ENCODE measurements around the gene A2M. TPM values are rescaled to one million over a fixed set of nuclear protein-coding genes. Genes with fewer than 3 reads are reported as not detected.

The A2M gene
- total and polyA plus RNA-seq, 9 donors, result 50.5 to 926 (median 222) TPM

DNA sequence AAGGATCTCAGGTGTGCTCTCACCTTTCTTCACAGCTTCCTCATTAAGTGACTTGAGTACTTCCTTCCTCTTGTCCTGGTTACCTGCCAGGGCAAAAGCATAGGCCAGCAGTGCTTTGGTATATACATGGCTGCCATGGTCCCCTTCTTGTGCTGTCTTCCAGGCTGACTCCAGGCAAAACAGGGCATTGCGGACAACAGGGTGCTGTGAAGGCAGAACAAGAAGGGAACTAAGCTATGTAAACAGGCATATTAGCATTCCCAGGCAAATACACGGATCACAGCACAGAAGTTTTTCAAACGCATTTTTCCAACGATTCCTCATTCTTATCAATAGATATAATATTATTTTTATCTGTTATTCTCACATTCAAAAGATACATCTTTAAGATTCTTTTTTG, 39.0 kb downstream of the A2M start:
- Histone ChIP-seq H3K27me3 (no peaks in the 10 kb centered on the region), H3K9me3 (no peaks in the 10 kb centered on the region), H3K36me3 (no peaks in the 10 kb centered on the region), H3K27ac (no peak overlapping the region), H3K4me3 (no peak overlapping the region), H3K4me1 (ENCODE audit: insufficient read depth) (no peaks in the 10 kb centered on the region)
- intact Hi-C loops (cut with DNase I), result no loop called here
- no peak for DNase-seq
- WGBS, 3 donors, result 75 to 83% (median 75%) methylated on average over 4 of the region's 4 CpGs
- no peak for TF ChIP-seq POLR2A (IDR thresholded peaks at IDR 0.05)
- no peak for TF ChIP-seq EP300 (IDR thresholded peaks at IDR 0.05)
- TF ChIP-seq, protein P1, sequence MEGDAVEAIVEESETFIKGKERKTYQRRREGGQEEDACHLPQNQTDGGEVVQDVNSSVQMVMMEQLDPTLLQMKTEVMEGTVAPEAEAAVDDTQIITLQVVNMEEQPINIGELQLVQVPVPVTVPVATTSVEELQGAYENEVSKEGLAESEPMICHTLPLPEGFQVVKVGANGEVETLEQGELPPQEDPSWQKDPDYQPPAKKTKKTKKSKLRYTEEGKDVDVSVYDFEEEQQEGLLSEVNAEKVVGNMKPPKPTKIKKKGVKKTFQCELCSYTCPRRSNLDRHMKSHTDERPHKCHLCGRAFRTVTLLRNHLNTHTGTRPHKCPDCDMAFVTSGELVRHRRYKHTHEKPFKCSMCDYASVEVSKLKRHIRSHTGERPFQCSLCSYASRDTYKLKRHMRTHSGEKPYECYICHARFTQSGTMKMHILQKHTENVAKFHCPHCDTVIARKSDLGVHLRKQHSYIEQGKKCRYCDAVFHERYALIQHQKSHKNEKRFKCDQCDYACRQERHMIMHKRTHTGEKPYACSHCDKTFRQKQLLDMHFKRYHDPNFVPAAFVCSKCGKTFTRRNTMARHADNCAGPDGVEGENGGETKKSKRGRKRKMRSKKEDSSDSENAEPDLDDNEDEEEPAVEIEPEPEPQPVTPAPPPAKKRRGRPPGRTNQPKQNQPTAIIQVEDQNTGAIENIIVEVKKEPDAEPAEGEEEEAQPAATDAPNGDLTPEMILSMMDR (IDR thresholded peaks at IDR 0.05), result no peak

DNA sequence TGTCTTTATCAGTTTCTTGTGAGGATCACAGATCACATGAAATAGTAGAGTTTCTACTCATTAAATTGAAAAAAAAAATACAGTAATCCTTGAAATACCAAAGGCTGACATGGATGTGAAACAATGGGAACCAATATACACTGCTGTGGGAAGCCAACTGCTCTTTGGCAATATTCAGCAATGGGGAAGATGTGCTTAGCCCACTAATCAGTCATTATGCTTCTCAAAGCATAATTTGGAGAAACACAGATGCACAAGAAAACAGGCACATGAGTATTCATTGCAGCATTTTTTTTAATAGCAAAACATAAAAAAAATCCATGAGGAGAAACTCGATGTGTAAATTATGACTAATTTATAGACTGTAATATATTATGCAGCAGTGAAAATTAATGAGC, 40.6 kb downstream of the A2M start:
- no peaks in the 10 kb centered on the region for H3K4me1 ChIP-seq (ENCODE audit: insufficient read depth)
- H3K27ac ChIP-seq, result no peak overlapping the region
- no peaks in the 10 kb centered on the region for H3K27me3 ChIP-seq
- TF ChIP-seq POLR2A (IDR thresholded peaks at IDR 0.05) (no peak), EP300 (IDR thresholded peaks at IDR 0.05) (no peak)
- TF ChIP-seq, protein P1 (IDR thresholded peaks at IDR 0.05), result no peak
- DNase-seq, result no peak
- no peaks in the 10 kb centered on the region for H3K9me3 ChIP-seq
- intact Hi-C loops (cut with DNase I), result no loop called here
- H3K36me3 ChIP-seq, result no peaks in the 10 kb centered on the region
- 82 to 85% (median 84%) methylated on average over 1 of the region's 1 CpG for WGBS, 3 donors
- H3K4me3 ChIP-seq, result no peak overlapping the region

DNA sequence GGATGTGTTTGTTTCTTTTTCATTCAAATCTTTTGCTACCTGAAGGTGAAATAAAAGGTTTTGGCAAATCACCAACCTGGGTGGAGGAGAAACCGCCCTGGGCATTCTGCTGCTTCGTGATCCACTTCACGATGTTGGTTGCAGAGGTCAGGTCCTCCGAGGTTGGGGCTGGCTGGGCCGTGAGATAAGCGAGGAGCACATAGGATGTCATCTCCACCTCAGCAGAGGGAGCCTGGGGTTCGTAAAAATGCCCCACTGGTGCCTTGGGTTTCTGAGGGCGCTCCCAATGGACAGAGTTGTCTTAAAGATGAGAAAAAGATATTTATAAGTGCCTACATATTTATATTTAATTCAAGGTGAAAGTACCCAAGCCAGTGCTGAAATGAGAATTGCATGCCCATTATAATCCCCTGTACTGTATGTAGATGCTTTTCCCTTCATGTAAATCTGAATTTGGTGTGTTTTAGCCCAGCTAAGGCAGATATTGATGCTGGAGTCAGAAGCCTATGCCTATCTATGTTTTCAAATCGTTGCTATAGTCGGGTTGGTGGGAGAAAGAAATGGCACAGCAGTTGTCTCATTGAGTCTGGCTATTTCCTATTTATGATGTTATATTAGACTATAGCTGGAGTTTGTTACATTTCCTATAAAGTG, 41.1 kb downstream of the A2M start:
- no peaks in the 10 kb centered on the region for H3K9me3 ChIP-seq
- no peak overlapping the region for H3K27ac ChIP-seq
- H3K36me3 ChIP-seq, result no peaks in the 10 kb centered on the region
- no peak for TF ChIP-seq POLR2A (IDR thresholded peaks at IDR 0.05)
- TF ChIP-seq, protein P1 (IDR thresholded peaks at IDR 0.05), result no peak
- no peak for TF ChIP-seq EP300 (IDR thresholded peaks at IDR 0.05)
- 89 to 92% (median 90%) methylated on average over 10 of the region's 10 CpGs for WGBS, 3 donors
- no peaks in the 10 kb centered on the region for H3K4me1 ChIP-seq (ENCODE audit: insufficient read depth)
- H3K4me3 ChIP-seq, result no peak overlapping the region
- H3K27me3 ChIP-seq, result no peaks in the 10 kb centered on the region
- intact Hi-C loops (cut with DNase I), result no loop called here
- no peak for DNase-seq

DNA sequence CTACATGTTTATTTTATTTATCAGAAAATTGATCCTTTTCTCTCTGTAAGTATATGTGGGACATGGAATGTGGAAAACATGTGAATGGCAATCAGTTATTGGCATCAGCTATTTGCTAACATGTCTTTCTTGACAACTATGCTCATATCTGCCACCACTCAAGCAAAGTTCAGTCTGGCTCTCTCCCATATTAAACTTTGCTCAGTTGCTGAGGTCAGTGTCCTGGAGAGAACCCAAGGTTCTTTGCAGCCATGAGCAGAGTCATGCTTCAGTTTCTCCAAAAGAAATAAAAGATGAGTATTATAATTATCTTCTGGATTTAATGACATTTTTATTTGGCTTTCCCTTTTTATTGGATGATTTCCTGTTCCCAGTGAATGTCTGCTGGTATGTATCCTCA, 42.6 kb downstream of the A2M start:
- intact Hi-C loops (cut with DNase I), result no loop called here
- no peaks in the 10 kb centered on the region for H3K4me1 ChIP-seq (ENCODE audit: insufficient read depth)
- H3K4me3 ChIP-seq, result no peak overlapping the region
- H3K9me3 ChIP-seq, result no peaks in the 10 kb centered on the region
- no peaks in the 10 kb centered on the region for H3K27me3 ChIP-seq
- DNase-seq, result no peak
- H3K36me3 ChIP-seq, result no peaks in the 10 kb centered on the region
- H3K27ac ChIP-seq, result no peak overlapping the region
- TF ChIP-seq EP300 (IDR thresholded peaks at IDR 0.05) (no peak), POLR2A (IDR thresholded peaks at IDR 0.05) (no peak)

DNA sequence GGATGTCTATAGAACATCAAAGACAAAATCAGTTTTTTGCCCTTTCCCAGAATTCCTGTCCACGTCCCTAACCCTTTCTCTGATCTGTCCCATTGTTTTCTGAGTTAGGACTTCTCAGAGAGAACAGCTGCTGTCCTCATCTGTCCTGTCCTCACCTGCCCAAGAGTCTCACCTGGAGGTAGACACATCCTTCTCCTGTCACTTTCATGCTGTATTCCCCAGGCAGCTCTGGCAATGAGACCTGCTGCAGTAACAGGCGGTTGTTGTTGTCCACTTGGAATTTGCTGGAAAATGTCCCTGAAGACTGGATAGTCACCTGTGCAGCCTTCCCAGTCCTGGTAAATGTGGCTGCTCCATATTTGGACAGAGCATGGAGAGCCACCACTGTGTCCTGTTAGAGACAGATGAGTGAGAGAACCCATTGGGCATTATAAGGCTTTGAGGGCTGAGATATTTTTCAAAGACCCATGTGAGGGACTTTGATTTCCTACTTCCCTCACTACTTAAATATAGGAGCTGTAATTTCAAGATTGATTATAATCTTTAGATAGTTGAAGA, 43.2 kb downstream of the A2M start:
- intact Hi-C loops (cut with DNase I), result no loop called here
- H3K27ac ChIP-seq, result no peak overlapping the region
- TF ChIP-seq, protein P1 (IDR thresholded peaks at IDR 0.05), result no peak
- TF ChIP-seq POLR2A (IDR thresholded peaks at IDR 0.05) (no peak), EP300 (IDR thresholded peaks at IDR 0.05) (no peak)
- 93 to 100% (median 100%) methylated on average over 2 of the region's 2 CpGs for WGBS, 3 donors
- DNase-seq, result no peak
- H3K36me3 ChIP-seq, result no peaks in the 10 kb centered on the region
- no peaks in the 10 kb centered on the region for H3K27me3 ChIP-seq
- no peaks in the 10 kb centered on the region for H3K9me3 ChIP-seq
- no peak overlapping the region for H3K4me3 ChIP-seq
- no peaks in the 10 kb centered on the region for H3K4me1 ChIP-seq (ENCODE audit: insufficient read depth)

Measured in ovary (tissue), 9 donors.